MM.1S (cell line): ENCODE measurements around the gene MRPL43.

ENCODE experiments used
- DNase-seq: peaks from one replicate; pipeline ENCODE4 v3.0.0-alpha.2; 2015
- H2AFZ ChIP-seq: fragments of 300-600 bp; sonication (generic); 2 replicates; pipeline ENCODE4 v1.6.0; 2016; ENCODE audit warnings: antibody characterized with exemption, low read length
- H3F3A ChIP-seq: fragments of 300-600 bp; sonication (generic); 2 replicates; pipeline ENCODE4 v1.6.1; 2016; ENCODE audit warnings: mild to moderate bottlenecking, antibody characterized with exemption, low read length, moderate library complexity, mixed read lengths; ENCODE audit not compliant: insufficient read depth
- H3K27ac ChIP-seq: fragments of 300-600 bp; sonication (generic); 2 replicates; pipeline ENCODE4 v1.5.1; 2016; ENCODE audit warnings: mild to moderate bottlenecking, low read length
- H3K27me3 ChIP-seq: fragments of 300-600 bp; sonication (generic); replicated peaks from 2 replicates; pipeline ENCODE4 v1.6.0; 2016; ENCODE audit warnings: low read length; ENCODE audit not compliant: insufficient read depth
- H3K36me3 ChIP-seq: fragments of 300-600 bp; sonication (generic); replicated peaks from 2 replicates; pipeline ENCODE4 v1.6.1; 2016; ENCODE audit warnings: mild to moderate bottlenecking, low read length, mixed read lengths; ENCODE audit not compliant: insufficient read depth
- H3K4me1 ChIP-seq: fragments of 300-600 bp; sonication (generic); 2 replicates; pipeline ENCODE4 v1.6.1; 2016; ENCODE audit warnings: low read length, mixed read lengths
- H3K4me2 ChIP-seq: fragments of 300-600 bp; sonication (generic); 2 replicates; pipeline ENCODE4 v1.6.0; 2016; ENCODE audit warnings: low read depth, low read length
- H3K4me3 ChIP-seq: fragments of 300-600 bp; sonication (generic); 2 replicates; pipeline ENCODE4 v1.5.1; 2016; ENCODE audit warnings: low read length, mixed read lengths
- H3K79me2 ChIP-seq: fragments of 300-600 bp; sonication (generic); 2 replicates; pipeline ENCODE4 v1.6.1; 2016; ENCODE audit warnings: mixed run types, low read length, mixed read lengths
- H3K9ac ChIP-seq: fragments of 300-600 bp; sonication (generic); 2 replicates; pipeline ENCODE4 v1.6.1; 2016; ENCODE audit warnings: low read length, mixed read lengths
- H3K9me2 ChIP-seq: fragments of 300-600 bp; sonication (generic); replicated peaks from 2 replicates; pipeline ENCODE4 v1.6.1; 2016; ENCODE audit warnings: mild to moderate bottlenecking, low read length, mixed read lengths; ENCODE audit not compliant: insufficient read depth
- H3K9me3 ChIP-seq: fragments of 300-600 bp; sonication (generic); replicated peaks from 2 replicates; pipeline ENCODE4 v1.6.1; 2016; ENCODE audit warnings: mild to moderate bottlenecking, low read length, mixed read lengths; ENCODE audit not compliant: insufficient read depth
- H4K20me1 ChIP-seq: fragments of 300-600 bp; sonication (generic); 2 replicates; pipeline ENCODE4 v1.6.1; 2016; ENCODE audit warnings: mild to moderate bottlenecking, low read length, moderate library complexity, mixed read lengths; ENCODE audit not compliant: insufficient read depth
- CTCF ChIP-seq: fragments of 300-600 bp; sonication (generic); IDR thresholded peaks from 2 replicates; pipeline ENCODE4 v1.5.1; 2016; ENCODE audit warnings: antibody characterized with exemption, low read length, mixed read lengths
- EZH2 ChIP-seq: fragments of 300-600 bp; sonication (generic); optimal IDR thresholded peaks from 2 replicates; pipeline ENCODE3; 2017; ENCODE audit warnings: low read depth, mild to moderate bottlenecking, antibody characterized with exemption, low read length, mixed read lengths
- EZH2phosphoT487 ChIP-seq: fragments of 300-600 bp; sonication (generic); IDR thresholded peaks from 2 replicates; pipeline ENCODE4 v1.6.1; 2018; ENCODE audit warnings: antibody characterized with exemption, low read length

MRPL43 gene

GRCh38 chr10:100984672-100985177 lies 2.6 kb downstream of the MRPL43 start:
- H3F3A ChIP-seq, result 0 out of 2 replicates have a peak, but pooled peaks cover 4% of the 10 kb centered on the region
- H3K4me3 ChIP-seq, result no peak overlapping the region
- H3K9ac ChIP-seq, result no peak overlapping the region

GRCh38 chr10:100983868-100984671 lies 3.2 kb downstream of the MRPL43 start:
- Histone ChIP-seq H3K9me3 (no peaks in the 10 kb centered on the region), H2AFZ (no peak overlapping the region), H4K20me1 (no peaks in the 10 kb centered on the region), H3K4me1 (peaks cover 17% of the 10 kb centered on the region), H3K9me2 (no peaks in the 10 kb centered on the region), H3K79me2 (peaks cover 34% of the 10 kb centered on the region), H3K4me3 (no peak overlapping the region), H3F3A (0 out of 2 replicates have a peak, but pooled peaks cover 4% of the 10 kb centered on the region), H3K27ac (no peak overlapping the region), H3K4me2 (no peak overlapping the region), H3K36me3 (no peaks in the 10 kb centered on the region), H3K9ac (no peak overlapping the region), H3K27me3 (no peaks in the 10 kb centered on the region)
- DNase-seq, result peak; percentile 3
- TF ChIP-seq EZH2 (no peak), CTCF (no peak), EZH2phosphoT487 (no peak)

More at GRCh38 chr10:100984672-100985177, 2.6 kb downstream of the MRPL43 start:
- H3K27ac ChIP-seq, result no peak overlapping the region
- no peaks in the 10 kb centered on the region for H3K27me3 ChIP-seq
- peaks cover 21% of the 10 kb centered on the region for H3K4me1 ChIP-seq
- H3K79me2 ChIP-seq, result peaks cover 41% of the 10 kb centered on the region
- TF ChIP-seq EZH2 (no peak), EZH2phosphoT487 (no peak), CTCF (no peak)
- H3K9me3 ChIP-seq, result no peaks in the 10 kb centered on the region
- no peaks in the 10 kb centered on the region for H4K20me1 ChIP-seq
- H2AFZ ChIP-seq, result no peak overlapping the region
- peak; percentile 4 for DNase-seq
- H3K36me3 ChIP-seq, result no peaks in the 10 kb centered on the region
- H3K4me2 ChIP-seq, result no peak overlapping the region
- H3K9me2 ChIP-seq, result no peaks in the 10 kb centered on the region

GRCh38 chr10:100982916-100983830 lies 4.1 kb downstream of the MRPL43 start:
- Histone ChIP-seq H3K4me1 (peaks cover 10% of the 10 kb centered on the region), H3K9ac (no peak overlapping the region), H3K9me2 (no peaks in the 10 kb centered on the region), H3K27me3 (no peaks in the 10 kb centered on the region), H3K27ac (no peak overlapping the region), H3F3A (0 out of 2 replicates have a peak, but pooled peaks cover 4% of the 10 kb centered on the region), H3K9me3 (no peaks in the 10 kb centered on the region), H3K4me2 (no peak overlapping the region), H2AFZ (no peak overlapping the region), H3K79me2 (peaks cover 26% of the 10 kb centered on the region), H3K36me3 (no peaks in the 10 kb centered on the region), H4K20me1 (no peaks in the 10 kb centered on the region), H3K4me3 (no peak overlapping the region)
- no peak for DNase-seq
- TF ChIP-seq CTCF (no peak), EZH2phosphoT487 (no peak), EZH2 (no peak)
